Measurements from ENCODE around the gene MEIS1. TPM values are rescaled to one million over a fixed set of nuclear protein-coding genes. Genes with fewer than 3 reads are reported as not detected.

The MEIS1 gene
- total and polyA plus RNA-seq, 2 of the 8 experiments (the other 6 are each of a cell fraction or from before 2014, with no cell fraction given), result 0.17 to 1.2 TPM

GRCh38 chr2:66585587-66585986, 150.7 kb downstream of the MEIS1 start (continued):
- no peak for TF ChIP-seq KDM5A (IDR thresholded peaks at IDR 0.05; ENCODE audit: low read length)
- no peak for TF ChIP-seq SP4 (IDR thresholded peaks at IDR 0.05; ENCODE audit: low read length)
- no peak for TF ChIP-seq JUND (IDR thresholded peaks at IDR 0.05; ENCODE audit: low read length)
- no peak for TF ChIP-seq TAF1 (IDR thresholded peaks at IDR 0.05; ENCODE audit: low read depth, low read length)
- TF ChIP-seq TAF7 (optimal IDR thresholded peaks at IDR 0.05; ENCODE audit: borderline replicate concordance, low read depth, low read length), result no peak
- TF ChIP-seq SUZ12 (IDR thresholded peaks at IDR 0.05; ENCODE audit: low read length), result no peak

All from H1 (cell line).